T-helper 2 cell treated with Interferon-gamma antibody and Interleukin-4, amounts not matched to agents 5 μg/mL and 100 μg/mL, for 36 hours (primary cell): ENCODE data around the gene ACTN4.
A peak's percentile ranks its signal among the peaks of the same experiment; 100 is the strongest.
"Not testable (repeated sequence)": the region's sequence is repeated elsewhere in the genome, so short reads cannot be mapped to it uniquely, and the experiment has no call there.

Experiments
- DNase-seq: peaks from one replicate; pipeline ENCODE4 v3.0.0; 2021; ENCODE audit warnings: low spot score
- H3K27ac Mint-ChIP-seq: one replicate; pipeline ENCODE4 v1.8.0; 2021; ENCODE audit warnings: mild to moderate bottlenecking, mixed read lengths
- H3K27me3 Mint-ChIP-seq: one replicate; pipeline ENCODE4 v1.8.0; 2021; ENCODE audit warnings: low read depth, mixed read lengths
- H3K36me3 Mint-ChIP-seq: one replicate; pipeline ENCODE4 v1.8.0; 2021; ENCODE audit warnings: low read depth, mixed read lengths
- H3K4me1 Mint-ChIP-seq: one replicate; pipeline ENCODE4 v1.8.0; 2021; ENCODE audit warnings: low read depth, mixed read lengths
- H3K4me3 Mint-ChIP-seq: one replicate; pipeline ENCODE4 v1.8.0; 2022; ENCODE audit warnings: mild to moderate bottlenecking, moderate library complexity, mixed read lengths
- H3K9me3 Mint-ChIP-seq: one replicate; pipeline ENCODE4 v1.8.0; 2021; ENCODE audit warnings: mixed read lengths

The ACTN4 gene

DNA sequence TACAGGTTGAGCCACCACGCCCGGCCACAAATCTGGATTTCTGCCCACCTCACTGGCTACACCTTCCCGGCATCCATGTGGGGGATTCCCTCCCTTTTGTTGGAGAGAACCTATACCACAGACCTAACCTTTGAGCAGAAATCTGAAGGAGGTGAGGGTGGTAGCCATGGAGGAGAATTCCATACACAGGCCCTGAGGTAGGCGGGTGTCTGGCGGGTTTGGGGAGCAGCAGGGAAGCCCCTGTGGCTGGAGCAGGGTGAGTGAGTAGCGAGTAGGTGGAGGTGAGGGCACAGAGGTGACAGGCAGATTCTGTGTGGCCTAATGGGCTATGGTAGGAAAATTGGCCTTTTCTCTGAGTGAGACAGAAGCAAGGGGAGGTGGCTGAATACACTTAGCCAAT is 17.9 kb upstream of the ACTN4 start:
- Mint-ChIP-seq H3K27ac (no peak overlapping the region), H3K4me3 (no peak overlapping the region), H3K4me1 (peaks cover 4% of the 10 kb centered on the region), H3K36me3 (peaks cover 47% of the 10 kb centered on the region), H3K27me3 (no peaks in the 10 kb centered on the region), H3K9me3 (no peaks in the 10 kb centered on the region)
- no peak for DNase-seq

DNA sequence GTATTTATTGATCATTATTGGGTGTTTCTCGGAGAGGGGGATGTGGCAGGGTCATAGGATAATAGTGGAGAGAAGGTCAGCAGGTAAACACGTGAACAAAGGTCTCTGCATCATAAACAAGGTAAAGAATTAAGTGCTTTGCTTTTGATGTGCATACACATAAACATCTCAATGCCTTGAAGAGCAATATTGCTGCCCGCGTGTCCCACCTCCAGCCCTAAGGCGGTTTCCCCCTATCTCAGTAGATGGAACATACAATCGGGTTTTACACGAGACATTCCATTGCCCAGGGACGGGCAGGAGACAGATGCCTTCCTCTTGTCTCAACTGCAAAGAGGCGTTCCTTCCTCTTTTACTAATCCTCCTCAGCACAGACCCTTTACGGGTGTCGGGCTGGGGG is 16.1 kb upstream of the ACTN4 start:
- H3K4me3 Mint-ChIP-seq, DNase-seq, H3K27ac Mint-ChIP-seq, H3K27me3 Mint-ChIP-seq, H3K9me3 Mint-ChIP-seq: not testable (repeated sequence)
- Mint-ChIP-seq H3K4me1 (peaks cover 12% of the 10 kb centered on the region), H3K36me3 (peaks cover 44% of the 10 kb centered on the region)

DNA sequence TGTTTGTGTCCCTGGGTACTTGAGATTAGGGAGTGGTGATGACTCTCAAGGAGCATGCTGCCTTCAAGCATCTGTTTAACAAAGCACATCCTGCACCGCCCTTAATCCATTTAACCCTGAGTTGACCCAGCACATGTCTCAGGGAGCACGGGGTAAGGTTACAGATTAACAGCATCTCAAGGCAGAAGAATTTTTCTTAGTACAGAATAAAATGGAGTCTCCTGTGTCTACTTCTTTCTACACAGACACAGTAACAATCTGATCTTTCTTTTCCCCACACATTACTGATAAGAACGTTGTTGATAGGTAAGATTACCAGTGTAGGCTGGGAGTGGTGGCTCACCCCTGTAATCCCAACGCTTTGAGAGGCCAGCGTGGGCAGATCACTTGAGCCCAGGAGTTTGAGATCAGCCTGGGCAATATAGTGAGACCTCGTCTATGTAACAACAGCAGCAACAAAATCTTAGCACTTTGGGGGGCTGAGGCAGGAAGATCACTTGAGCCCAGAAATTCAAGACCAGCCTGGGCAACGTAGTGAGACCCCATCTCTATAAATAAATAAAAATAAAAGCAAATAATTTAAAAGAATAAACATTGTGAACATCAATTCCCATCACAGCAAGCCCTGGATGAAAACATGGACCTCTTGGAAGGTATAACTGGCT is 15.5 kb upstream of the ACTN4 start:
- not testable (repeated sequence) for DNase-seq, H3K4me3 Mint-ChIP-seq, H3K27me3 Mint-ChIP-seq, H3K9me3 Mint-ChIP-seq, H3K27ac Mint-ChIP-seq
- H3K4me1 Mint-ChIP-seq: peaks cover 16% of the 10 kb centered on the region
- peaks cover 42% of the 10 kb centered on the region for H3K36me3 Mint-ChIP-seq

DNA sequence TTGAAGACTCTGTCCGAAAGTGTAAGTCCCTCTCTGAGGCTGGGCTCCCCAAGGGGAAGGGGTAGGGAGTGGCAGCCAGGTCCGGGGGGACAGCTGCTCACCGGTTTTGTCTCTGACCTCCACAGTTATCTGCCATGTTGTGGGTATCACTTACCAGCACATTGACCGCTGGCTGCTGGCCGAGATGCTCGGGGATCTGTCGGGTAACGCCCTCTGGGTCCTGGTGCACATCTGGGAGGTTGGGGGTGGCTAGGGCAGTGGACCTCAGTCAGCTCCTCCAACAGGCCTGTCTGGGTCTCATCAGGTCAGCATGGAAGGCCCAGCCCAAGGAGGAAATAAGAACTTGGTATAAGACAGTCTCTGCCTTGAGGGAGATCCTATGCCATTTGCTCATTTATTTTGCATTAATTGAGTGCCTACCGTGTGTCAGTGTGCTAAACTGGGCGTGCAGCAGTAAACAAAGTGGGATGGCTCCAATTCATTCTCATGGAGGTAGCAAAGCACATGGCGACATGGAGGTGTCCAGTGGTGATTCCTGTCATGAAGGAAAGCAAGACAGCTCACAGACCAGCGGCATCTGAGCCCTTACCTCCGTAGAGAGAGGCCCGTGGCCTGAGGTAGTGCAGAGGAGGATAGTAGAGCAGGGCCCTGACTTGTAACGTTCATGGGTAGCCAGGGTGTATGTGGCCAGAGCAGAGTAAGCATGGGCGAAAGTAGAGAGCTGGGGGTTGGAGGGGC is 14.8 kb upstream of the ACTN4 start:
- Mint-ChIP-seq H3K36me3 (peaks cover 40% of the 10 kb centered on the region), H3K27ac (no peak overlapping the region), H3K9me3 (no peaks in the 10 kb centered on the region), H3K4me3 (no peak overlapping the region), H3K4me1 (peaks cover 21% of the 10 kb centered on the region), H3K27me3 (no peaks in the 10 kb centered on the region)
- no peak for DNase-seq

DNA sequence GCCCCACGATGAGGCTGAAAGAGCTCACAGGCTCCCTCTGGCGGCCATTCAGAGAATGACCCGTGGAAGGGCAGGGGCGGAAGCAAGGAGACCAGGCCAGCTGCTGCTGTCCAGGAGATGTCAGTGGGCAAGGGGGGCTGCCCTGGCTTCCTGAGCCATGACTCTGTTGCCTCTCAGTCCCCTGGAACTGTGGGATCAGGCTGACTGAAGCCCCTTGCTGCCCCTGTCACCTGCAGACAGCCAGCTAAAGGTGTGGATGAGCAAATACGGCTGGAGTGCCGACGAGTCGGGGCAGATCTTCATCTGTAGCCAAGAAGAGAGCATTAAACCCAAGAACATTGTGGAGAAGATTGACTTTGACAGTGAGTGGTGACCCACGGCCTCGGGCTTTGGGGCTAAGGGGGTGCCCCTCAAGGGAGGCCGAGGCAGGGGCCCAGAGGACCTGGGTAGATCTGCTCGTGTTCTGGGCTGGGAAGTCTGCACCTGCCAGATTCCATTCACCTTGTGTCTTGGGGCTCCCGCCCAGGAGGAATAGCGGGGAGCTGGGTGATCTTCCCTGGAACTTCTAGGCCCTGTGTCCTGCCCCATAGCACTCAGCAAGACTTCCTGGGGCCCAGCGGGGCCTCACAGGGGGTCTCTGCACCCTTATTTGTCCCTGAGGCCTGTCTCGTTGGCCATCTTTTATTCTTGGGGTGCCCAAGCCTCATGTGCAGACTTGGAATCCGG is 12.5 kb upstream of the ACTN4 start:
- Mint-ChIP-seq H3K27ac (peak overlapping the region; percentile 86), H3K4me1 (peaks cover 21% of the 10 kb centered on the region), H3K9me3 (no peaks in the 10 kb centered on the region), H3K4me3 (peak overlapping the region; percentile 50), H3K27me3 (no peaks in the 10 kb centered on the region), H3K36me3 (peaks cover 30% of the 10 kb centered on the region)
- peak; percentile 64 for DNase-seq

DNA sequence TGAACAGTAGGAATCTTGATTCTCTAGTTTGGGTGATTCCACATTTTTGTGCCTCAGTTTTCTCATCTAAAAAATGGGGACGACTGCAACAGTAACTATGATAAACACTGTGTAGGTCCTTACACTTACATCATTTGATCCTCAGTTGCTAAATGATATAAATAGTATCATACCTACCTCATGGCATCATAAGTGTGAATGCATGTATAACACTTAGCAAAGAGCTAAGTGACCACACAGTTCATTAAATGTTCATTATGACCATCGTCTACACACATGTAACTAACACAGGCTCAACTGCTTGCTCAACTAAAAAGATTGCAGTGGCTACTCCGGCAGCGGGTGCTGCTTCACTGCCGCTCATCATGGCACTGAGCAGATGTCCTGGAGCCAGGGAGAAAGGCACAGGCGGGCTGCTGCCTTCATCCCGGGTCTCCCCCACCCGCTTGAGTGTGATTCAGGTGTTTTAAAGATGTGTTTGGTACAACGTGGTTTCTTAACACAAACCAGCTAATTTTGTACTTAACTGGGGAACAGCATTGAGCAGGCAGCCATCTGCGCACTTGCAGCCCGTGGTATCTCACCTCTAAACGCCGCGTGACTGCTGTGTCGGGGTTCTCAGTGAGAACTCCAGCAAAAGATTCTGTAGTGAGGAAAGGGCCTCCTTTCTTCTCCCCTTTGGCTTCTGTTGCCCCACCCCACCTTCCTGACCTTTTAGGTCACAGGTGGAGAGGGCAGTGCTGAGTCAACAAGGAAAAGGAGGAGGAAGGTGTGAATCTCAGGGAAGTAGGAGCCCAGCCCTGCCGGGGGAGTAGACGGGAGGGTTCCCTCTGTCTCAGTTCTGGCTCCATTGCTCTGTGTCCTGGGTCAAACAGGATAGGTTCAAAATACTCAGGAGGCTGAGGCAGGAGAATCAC is 11.7 kb upstream of the ACTN4 start:
- Mint-ChIP-seq H3K27ac (peak overlapping the region; percentile 65), H3K4me1 (peaks cover 21% of the 10 kb centered on the region), H3K36me3 (peaks cover 28% of the 10 kb centered on the region), H3K27me3 (no peaks in the 10 kb centered on the region), H3K9me3 (no peaks in the 10 kb centered on the region), H3K4me3 (peak overlapping the region; percentile 15)
- DNase-seq: no peak

DNA sequence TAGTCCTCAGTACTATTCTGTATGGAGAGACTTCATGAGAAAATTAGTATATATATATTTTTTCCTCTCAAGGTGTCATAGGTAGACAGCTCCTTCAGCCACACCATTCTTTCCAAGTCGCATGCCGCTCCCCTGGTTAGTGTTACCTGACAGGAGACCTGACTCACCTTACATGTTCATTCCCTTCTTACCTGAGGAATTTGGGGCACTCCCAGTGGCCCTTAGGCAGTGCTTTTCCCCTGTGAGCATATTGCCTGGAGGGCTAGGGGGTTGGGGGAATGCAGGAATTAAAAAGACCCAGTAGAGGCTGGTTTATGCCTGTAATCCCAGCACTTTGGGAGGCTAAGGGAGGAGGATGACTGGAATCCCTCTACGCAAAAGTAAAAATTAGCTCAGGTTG is 9.0 kb upstream of the ACTN4 start:
- Mint-ChIP-seq H3K4me3 (no peak overlapping the region), H3K9me3 (no peaks in the 10 kb centered on the region), H3K27ac (no peak overlapping the region), H3K36me3 (peaks cover 15% of the 10 kb centered on the region), H3K4me1 (peaks cover 25% of the 10 kb centered on the region), H3K27me3 (no peaks in the 10 kb centered on the region)
- DNase-seq: no peak

- Mint-ChIP-seq H3K4me3 (no peak overlapping the region), H3K9me3 (no peaks in the 10 kb centered on the region), H3K27me3 (no peaks in the 10 kb centered on the region), H3K36me3 (peaks cover 12% of the 10 kb centered on the region), H3K4me1 (peaks cover 22% of the 10 kb centered on the region), H3K27ac (no peak overlapping the region)
- DNase-seq: no peak
Measured at GRCh38 chr19:38639679-38640078, 7.8 kb upstream of the ACTN4 start.

DNA sequence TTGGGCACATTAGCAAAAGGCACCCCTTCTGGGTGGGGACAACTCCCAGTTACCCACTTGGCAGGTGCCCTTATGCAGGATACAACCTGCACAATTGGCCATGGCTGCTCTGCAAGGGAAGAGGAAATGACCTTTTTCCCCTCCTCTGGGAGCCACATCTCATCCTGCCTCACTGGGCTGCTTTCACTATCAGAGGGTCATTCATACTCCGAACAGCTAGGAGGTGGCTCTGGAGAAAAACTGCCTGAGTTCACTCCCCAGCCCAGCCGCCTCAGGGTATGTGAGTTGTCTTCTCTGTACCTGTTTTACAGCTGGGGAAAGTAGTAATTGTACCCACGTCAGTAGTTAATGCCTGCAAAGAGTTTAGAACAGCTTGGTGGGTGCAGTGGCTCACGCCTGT is 7.1 kb upstream of the ACTN4 start:
- DNase-seq: no peak
- Mint-ChIP-seq H3K9me3 (no peaks in the 10 kb centered on the region), H3K4me1 (peaks cover 19% of the 10 kb centered on the region), H3K27ac (no peak overlapping the region), H3K36me3 (peaks cover 10% of the 10 kb centered on the region), H3K27me3 (no peaks in the 10 kb centered on the region), H3K4me3 (no peak overlapping the region)

DNA sequence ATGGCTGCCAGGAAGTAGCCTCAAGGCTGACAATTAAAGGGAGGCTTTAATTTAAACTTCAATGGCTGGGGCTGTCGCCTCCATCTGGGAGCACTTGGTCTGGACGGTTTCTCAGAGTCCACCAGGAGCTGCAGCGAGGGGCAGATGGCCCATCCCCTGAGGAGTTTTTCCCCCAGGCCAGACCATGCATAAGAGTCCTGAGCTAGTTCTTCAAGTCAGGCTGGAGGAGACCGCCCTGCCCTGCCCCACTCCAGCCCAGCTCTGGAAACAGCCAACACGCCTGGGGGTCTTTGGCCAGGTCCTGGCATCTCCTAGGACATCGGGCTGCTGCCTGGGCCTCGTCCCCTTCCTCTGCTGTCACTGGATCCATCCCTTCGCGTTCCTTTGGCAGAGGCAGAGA is 5.3 kb upstream of the ACTN4 start:
- DNase-seq: no peak
- Mint-ChIP-seq H3K9me3 (no peaks in the 10 kb centered on the region), H3K4me1 (peaks cover 10% of the 10 kb centered on the region), H3K4me3 (no peak overlapping the region), H3K36me3 (peaks cover 2% of the 10 kb centered on the region), H3K27ac (no peak overlapping the region), H3K27me3 (no peaks in the 10 kb centered on the region)

DNA sequence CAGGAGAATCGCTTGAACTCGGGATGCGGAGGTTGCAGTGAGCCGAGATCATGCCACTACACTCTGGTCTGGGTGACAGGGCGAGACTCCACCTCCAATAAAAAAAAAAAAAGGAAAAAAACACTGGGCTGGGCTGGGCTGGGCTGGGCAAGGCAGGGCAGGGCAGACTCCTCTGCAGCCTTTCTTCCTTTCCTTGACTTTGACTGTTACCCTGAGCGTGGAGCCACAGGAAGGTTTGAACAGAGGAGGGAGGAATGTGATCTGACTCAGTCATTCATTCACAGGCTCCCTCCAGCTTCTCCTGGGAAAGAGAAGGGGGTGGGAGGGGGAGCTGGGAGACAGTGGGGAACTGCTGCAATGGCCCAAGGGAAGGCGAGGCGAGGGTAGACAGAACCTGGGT is 2.7 kb upstream of the ACTN4 start:
- no peak for DNase-seq
- no peak overlapping the region for H3K27ac Mint-ChIP-seq
- no peaks in the 10 kb centered on the region for H3K27me3 Mint-ChIP-seq
- no peaks in the 10 kb centered on the region for H3K9me3 Mint-ChIP-seq
- peaks cover 17% of the 10 kb centered on the region for H3K36me3 Mint-ChIP-seq
- no peak overlapping the region for H3K4me3 Mint-ChIP-seq
- peaks cover 17% of the 10 kb centered on the region for H3K4me1 Mint-ChIP-seq

- Mint-ChIP-seq H3K27me3 (no peaks in the 10 kb centered on the region), H3K4me3 (peak overlapping the region; percentile 99), H3K4me1 (peaks cover 34% of the 10 kb centered on the region), H3K27ac (peak overlapping the region; percentile 62), H3K36me3 (peaks cover 29% of the 10 kb centered on the region), H3K9me3 (no peaks in the 10 kb centered on the region)
- no peak for DNase-seq
Measured at GRCh38 chr19:38647966-38648768, 718 bp downstream of the ACTN4 start.

- no peaks in the 10 kb centered on the region for H3K9me3 Mint-ChIP-seq
- H3K27me3 Mint-ChIP-seq: no peaks in the 10 kb centered on the region
- peak overlapping the region; percentile 99 for H3K4me3 Mint-ChIP-seq
- H3K36me3 Mint-ChIP-seq: peaks cover 34% of the 10 kb centered on the region
- peaks cover 39% of the 10 kb centered on the region for H3K4me1 Mint-ChIP-seq
- peak overlapping the region; percentile 62 for H3K27ac Mint-ChIP-seq
- no peak for DNase-seq
Measured at GRCh38 chr19:38648769-38649304, 1.4 kb downstream of the ACTN4 start.
